Keratinocyte (primary cell): Measurements from ENCODE around the gene PAXIP1.

Experiments used
- CTCF ChIP-seq, 3 experiments: IDR thresholded peaks in 1 of 3; conservative IDR thresholded peaks in 1 of 3; optimal IDR thresholded peaks in 1 of 3; 2 replicates in 2 of 3; 3 replicates in 1 of 3; pipeline versions ENCODE3 to v1.5.1; 2011; ENCODE audit warnings: low read length in 3 of 3, mild to moderate bottlenecking in 3 of 3, moderate library complexity in 2 of 3, control low read depth in 1 of 3, inconsistent platforms in 1 of 3; ENCODE audit not compliant: insufficient read depth in 2 of 3; ENCODE audit errors: extremely low read depth in 1 of 3
- EZH2 ChIP-seq: IDR thresholded peaks from one replicate; pipeline ENCODE4 v1.6.1; 2012; ENCODE audit warnings: inconsistent platforms, mild to moderate bottlenecking, low read length, moderate library complexity

- no peak for TF ChIP-seq CTCF (optimal IDR thresholded peaks at IDR 0.05 in 1 of 3, IDR thresholded peaks at IDR 0.05 in 1 of 3, conservative IDR thresholded peaks at IDR 0.05 in 1 of 3; ENCODE audit: extremely low read depth in 1 of 3, insufficient read depth in 2 of 3, low read length in 3 of 3)
- no peak for TF ChIP-seq EZH2
Observed at GRCh38 chr7:154919344-154920225, 83.3 kb downstream of the PAXIP1 start.
